Erythroblast (primary cell): ENCODE data around the gene CYP3A5.

Experiments used
- GATA1 ChIP-seq: IDR thresholded peaks from 2 replicates; pipeline ENCODE4 v1.6.1; 2011; ENCODE audit warnings: low read depth, mild to moderate bottlenecking, control low read depth, low read length, moderate library complexity
- POLR2A ChIP-seq: IDR thresholded peaks from 2 replicates; pipeline ENCODE4 v1.6.1; 2011; ENCODE audit warnings: mild to moderate bottlenecking, low read length

DNA sequence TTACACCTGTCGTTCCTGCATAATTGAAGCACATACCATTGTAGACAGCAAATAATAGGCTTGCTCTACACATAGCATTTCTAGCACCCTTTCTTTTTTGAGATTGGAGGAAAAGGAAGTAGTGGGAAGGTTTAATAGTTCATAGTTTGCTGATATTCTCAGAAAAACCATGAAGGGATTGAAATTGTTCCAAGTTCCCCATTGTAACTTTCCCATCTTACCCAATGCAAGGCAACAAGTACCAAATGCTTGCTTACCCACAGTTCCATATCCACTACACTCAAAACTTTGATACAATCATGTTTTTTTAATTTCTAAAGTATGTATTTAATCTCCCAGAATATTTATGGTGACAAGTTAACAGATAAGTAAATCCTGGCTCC lies 13.8 kb downstream of the CYP3A5 start:
- no peak for TF ChIP-seq POLR2A
- no peak for TF ChIP-seq GATA1
